Transverse colon (tissue), 4 donors: ENCODE measurements around the gene DGCR2. TPM values are rescaled to one million over a fixed set of nuclear protein-coding genes. Genes with fewer than 3 reads are reported as not detected.
"Not testable (repeated sequence)": the region's sequence is repeated elsewhere in the genome, so short reads cannot be mapped to it uniquely, and the experiment has no call there.

Experiments used
- DNase-seq: peaks from one replicate; pipeline ENCODE4 v3.0.0-alpha.2; 2019
- H3K27ac ChIP-seq, 4 donors: fragments of 200-600 bp; sonication (generic); 2 replicates each; pipeline ENCODE4 v1.5.1; 2016 to 2018; ENCODE audit warnings: inconsistent platforms in 4 of 4
- H3K27me3 ChIP-seq: fragments of 200-600 bp; sonication (generic); 2 replicates; pipeline ENCODE4 v1.5.1; 2017; ENCODE audit warnings: inconsistent platforms
- H3K36me3 ChIP-seq, 4 donors: fragments of 200-600 bp; sonication (generic); 2 replicates each; pipeline ENCODE4 v1.5.1; 2017 to 2019; ENCODE audit warnings: inconsistent platforms in 4 of 4
- H3K4me1 ChIP-seq, 4 donors: fragments of 200-600 bp; sonication (generic); 2 replicates each; pipeline ENCODE4 v1.5.1; 2017 to 2020; ENCODE audit warnings: inconsistent platforms in 4 of 4
- H3K4me3 ChIP-seq, 4 donors: fragments of 200-600 bp; sonication (generic); 1 replicate in 1 of 4; 2 replicates in 3 of 4; pipeline versions ENCODE4 v1.5.1 to v1.6.1; 2017 to 2019; ENCODE audit warnings: inconsistent platforms in 4 of 4
- H3K9me3 ChIP-seq, 2 donors: fragments of 200-600 bp; sonication (generic); 2 replicates each; pipeline ENCODE4 v1.5.1; 2017 to 2019; ENCODE audit warnings: inconsistent platforms in 2 of 2
- WGBS, 2 donors: methylation state at CpG; one replicate each; pipeline ENCODE4 v1.1.5; 2018; ENCODE audit warnings: low coverage in 1 of 2; 5-methylcytosine and 5-hydroxymethylcytosine counted together
- in situ Hi-C, 4 donors: fragments of 200-750 bp; cut with MboI; loops; one replicate each; pipeline versions ENCODE4 v1.15.0 to v1.15.1; 2017; ENCODE audit warnings: low sequenced_read_pairs in 3 of 4, low pct_ligation_motif_present in 1 of 4, low pct_unique_long_range_greater_than_20kb in 1 of 4
- intact Hi-C: fragments of 100-400 bp; cut with DNase I; formaldehyde crosslinking; loops from one replicate; pipeline ENCODE4 v1.15.1; 2023; ENCODE audit warnings: low total_unique reads
- total RNA-seq, 4 donors: library from RNA; depleted of rRNA; stranded (reverse); fragments of >200 nt; gene quantifications; one replicate each; pipeline ENCODE4 v1.1.0, GENCODE V29; 2016

Gene DGCR2
- total RNA-seq, 4 donors from 2014 or later: 71.6 to 106 (median 94.3) TPM

DNA sequence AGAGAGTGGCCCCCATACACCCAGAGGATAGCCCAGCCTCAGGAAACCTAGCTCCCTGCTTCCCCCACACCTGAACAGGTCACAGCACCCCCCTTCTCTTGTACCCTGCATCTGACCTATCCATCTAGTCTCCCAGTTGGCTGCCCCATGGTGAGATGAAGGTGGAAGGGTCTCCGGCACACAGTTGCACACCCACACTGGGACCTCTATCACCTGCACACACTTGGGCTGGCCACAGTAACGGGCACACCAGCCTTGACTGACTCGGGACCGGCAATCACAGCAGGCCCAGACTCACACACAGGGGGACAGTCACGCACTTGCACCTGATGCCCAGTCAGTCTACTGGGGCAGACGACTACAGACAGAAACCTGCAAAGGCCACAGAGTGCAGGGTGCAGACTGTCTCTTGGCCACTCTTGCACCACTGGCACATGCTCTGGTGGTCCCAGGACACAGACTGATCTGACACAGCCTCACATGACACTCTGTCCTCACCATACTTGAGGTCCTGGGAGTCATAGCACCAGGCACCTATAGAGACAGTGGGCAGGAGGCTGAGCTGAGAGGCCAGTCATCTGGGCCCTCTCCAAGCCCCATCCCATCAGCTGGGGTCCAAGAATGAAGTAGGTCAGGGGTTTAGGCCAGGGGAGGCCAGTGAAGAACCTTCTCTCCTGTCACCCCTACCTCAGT, 88.0 kb downstream of the DGCR2 start:
- H3K4me1 ChIP-seq, H3K9me3 ChIP-seq, DNase-seq, in situ Hi-C loops, H3K27ac ChIP-seq, intact Hi-C loops, H3K4me3 ChIP-seq, H3K36me3 ChIP-seq: not testable (repeated sequence)
- 84% methylated on average over 2 of the region's 6 CpGs; no CpG with 5 or more reads in 1 of the 2 donors for WGBS, 2 donors
- H3K27me3 ChIP-seq: peaks cover 14% of the 10 kb centered on the region

DNA sequence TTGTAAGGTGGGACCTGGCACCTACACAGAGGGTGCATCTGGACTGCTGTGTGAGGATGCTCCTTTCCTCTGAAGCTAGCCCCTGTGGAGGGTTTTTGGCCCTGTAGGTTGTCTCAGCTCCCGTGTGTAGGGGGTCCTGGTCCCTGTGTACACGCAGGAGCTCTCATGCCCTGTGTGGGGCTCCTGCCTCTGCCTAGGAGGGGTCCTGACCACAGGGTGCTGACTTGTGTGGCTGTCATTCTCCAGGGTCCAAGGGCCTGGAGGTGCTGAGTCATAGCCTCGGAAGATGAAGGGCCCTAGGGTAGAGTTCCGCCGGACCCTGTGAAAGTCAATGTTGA, 88.7 kb downstream of the DGCR2 start:
- H3K4me1 ChIP-seq, DNase-seq, intact Hi-C loops, in situ Hi-C loops, H3K36me3 ChIP-seq, H3K27ac ChIP-seq, H3K9me3 ChIP-seq, H3K4me3 ChIP-seq: not testable (repeated sequence)
- H3K27me3 ChIP-seq: peaks cover 21% of the 10 kb centered on the region
- WGBS, 2 donors: 40% methylated on average over 1 of the region's 5 CpGs; no CpG with 5 or more reads in 1 of the 2 donors

DNA sequence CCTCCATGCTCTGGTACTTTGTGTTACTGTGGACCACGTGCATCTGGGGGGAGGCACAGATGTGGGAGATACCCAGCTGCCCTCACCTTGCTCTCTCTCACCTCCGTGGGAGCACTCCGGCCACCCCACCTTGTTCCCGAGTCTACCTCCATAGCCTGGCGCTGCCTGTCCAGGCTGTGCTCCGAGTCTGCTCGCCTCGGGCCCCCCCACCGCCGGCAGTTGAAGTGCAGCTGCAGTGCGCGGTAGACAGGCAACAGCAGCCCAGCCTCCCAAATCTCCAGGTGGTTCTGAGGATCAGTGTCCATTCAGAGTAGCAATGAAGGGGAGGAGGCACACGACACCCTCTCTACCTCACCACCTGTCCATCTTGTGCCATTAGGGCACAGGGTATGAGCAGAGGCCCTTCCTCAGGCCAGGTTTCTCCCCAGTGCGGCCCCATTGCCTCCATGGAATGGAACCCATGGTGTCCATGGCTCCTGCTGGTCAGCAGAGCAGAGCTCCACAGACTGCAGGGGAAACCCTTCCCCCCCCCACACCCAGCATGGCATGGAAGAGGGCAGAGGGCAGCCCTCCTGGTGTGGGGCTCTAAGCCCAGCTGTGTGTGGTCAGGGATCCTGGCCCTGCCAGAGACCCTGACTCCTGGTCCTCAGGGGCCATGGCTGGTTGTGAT, 89.2 kb downstream of the DGCR2 start:
- H3K27ac ChIP-seq, H3K4me1 ChIP-seq, H3K36me3 ChIP-seq, H3K9me3 ChIP-seq, DNase-seq, intact Hi-C loops, in situ Hi-C loops, H3K4me3 ChIP-seq: not testable (repeated sequence)
- 78% methylated on average over 14 of the region's 14 CpGs; no CpG with 5 or more reads in 1 of the 2 donors for WGBS, 2 donors
- H3K27me3 ChIP-seq: peaks cover 25% of the 10 kb centered on the region

DNA sequence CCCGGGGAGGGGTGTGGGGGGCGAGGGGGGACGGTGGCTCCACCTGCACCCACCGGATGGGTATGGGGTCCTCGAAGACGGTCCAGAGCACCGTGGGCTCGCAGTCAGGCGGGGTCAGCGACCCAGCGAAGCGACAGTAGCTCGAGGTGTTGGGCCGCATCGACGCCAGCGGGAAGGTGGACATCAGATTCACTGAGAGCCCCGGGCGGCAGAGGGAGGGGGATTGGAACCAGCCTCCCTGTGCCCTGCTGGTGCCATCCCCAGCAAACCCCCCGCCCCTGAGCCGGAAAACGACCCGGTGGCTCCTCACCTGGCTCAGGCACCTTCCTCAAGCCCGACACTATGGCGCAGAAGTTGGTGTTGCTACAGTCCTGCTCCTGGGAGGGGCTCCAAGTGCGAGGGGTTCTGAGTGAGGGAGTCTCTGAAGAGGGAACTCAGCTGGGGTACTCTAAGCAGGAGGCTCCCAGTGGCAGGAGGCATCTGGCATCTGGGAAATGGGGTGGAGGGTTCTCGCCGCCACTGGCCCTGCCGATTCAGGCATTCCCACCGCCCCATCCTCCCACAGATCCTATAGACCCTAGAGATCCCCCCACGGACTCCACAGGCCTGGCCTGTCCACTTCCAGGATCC, 89.9 kb downstream of the DGCR2 start:
- H3K36me3 ChIP-seq, DNase-seq, intact Hi-C loops, in situ Hi-C loops, H3K4me1 ChIP-seq, H3K9me3 ChIP-seq, H3K4me3 ChIP-seq, H3K27ac ChIP-seq: not testable (repeated sequence)
- H3K27me3 ChIP-seq: peaks cover 30% of the 10 kb centered on the region
- 85% methylated on average over 5 of the region's 31 CpGs; no CpG with 5 or more reads in 1 of the 2 donors for WGBS, 2 donors

DNA sequence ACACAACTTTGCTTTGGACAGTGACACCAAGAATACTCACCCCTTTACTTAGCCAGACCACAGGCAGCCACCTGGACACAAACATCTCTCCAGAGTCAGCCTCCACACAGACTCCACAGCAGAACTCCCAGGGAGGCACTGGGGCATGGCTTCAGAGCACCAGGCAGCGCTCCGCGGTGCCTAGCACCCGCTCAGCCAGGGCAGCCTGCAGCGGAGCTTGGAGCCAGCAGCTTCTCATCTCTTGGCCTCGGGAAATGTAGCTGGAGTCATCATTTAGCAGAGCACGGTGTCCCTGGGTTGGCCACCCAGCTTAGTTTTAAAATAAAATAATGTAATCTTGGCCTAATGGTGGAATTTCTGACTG, 91.3 kb downstream of the DGCR2 start:
- peaks cover 33% of the 10 kb centered on the region for H3K27me3 ChIP-seq
- in situ Hi-C loops, intact Hi-C loops, DNase-seq, H3K36me3 ChIP-seq, H3K4me1 ChIP-seq, H3K9me3 ChIP-seq, H3K27ac ChIP-seq, H3K4me3 ChIP-seq: not testable (repeated sequence)
- 100% methylated on average over 3 of the region's 7 CpGs; no CpG with 5 or more reads in 1 of the 2 donors for WGBS, 2 donors

DNA sequence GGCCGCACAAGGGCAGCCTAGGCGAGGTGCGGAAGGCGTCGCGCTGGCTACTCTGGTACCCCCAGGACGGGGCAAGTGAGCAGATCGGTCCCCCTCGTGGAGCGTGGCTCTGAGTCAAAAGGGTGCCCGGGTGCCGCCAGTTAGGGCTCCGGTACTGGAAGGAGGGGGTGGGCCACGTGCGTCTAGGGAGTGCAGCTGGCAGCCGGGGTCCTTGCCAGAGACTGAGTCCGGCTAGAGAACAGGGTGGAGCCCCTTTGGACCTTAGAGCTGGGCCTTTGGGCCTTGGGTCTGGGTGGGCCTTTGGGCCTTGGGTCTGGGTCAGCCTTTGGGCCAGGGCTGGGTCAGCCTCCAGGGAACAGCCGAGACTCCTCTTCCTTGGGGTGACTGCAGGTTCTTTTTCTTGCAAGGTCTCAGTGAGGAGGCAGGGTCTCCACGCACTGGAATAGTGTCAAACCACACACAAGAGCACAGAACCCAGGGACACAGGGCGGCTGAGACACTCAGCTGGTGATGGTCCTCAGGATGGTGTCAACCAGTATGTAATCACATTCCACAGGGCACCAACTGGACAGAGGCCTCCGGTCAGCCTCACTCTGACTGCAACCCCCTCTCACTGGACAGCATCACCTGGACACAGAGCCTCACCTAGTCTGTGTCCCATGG, 91.9 kb downstream of the DGCR2 start:
- DNase-seq, H3K9me3 ChIP-seq, intact Hi-C loops, in situ Hi-C loops, H3K27ac ChIP-seq, H3K36me3 ChIP-seq, H3K4me3 ChIP-seq, H3K4me1 ChIP-seq: not testable (repeated sequence)
- peaks cover 33% of the 10 kb centered on the region for H3K27me3 ChIP-seq
- 49% methylated on average over 10 of the region's 21 CpGs; no CpG with 5 or more reads in 1 of the 2 donors for WGBS, 2 donors

DNA sequence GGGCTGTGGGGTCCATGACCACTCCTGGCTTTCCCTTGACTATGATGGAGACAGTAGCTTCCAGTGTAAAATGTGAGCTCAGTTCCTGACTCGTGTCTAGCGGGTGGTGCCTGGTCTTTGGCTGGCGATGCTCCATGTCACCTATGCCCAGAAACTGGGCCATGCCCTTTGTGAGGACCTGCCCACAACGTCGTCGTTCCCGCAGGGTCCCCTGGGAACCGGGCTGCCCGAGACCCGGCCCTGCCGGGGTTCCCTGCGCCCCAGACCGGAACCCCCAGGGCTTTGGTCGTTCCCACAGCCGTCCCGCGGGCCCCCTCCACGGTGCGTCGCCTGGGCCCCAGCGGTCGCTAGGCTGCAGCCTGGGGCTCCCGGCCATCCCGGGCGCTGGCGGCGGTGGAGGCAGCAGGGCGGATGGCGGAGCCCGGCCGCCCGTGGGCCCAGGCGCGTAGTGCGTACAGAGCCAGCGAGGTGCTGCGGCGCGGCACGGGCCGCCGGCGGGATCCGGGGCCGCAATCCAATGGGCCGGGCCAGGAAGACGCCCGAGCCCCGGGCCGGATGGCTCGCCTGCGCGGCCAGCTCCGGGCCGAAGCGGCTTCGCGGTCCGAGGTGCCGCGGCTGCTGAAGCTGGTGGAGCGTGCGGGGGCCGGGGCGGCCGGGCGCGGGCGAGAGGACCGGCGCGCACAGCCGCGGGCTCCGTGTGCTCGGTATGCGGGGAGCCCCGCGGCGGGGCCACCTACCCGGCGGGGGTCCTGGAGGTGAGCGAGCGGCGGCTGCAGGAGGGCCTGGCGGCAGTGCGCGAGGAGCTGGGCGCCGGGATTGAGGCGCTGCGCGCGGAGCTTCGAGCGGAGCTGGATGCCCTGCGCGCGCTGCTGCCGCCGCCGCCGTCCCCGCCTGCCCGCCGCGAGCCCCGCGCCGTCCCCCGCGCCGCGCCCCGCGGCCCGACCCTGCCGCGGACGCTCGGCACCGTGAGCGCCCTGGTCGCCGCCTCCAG, 92.8 kb downstream of the DGCR2 start:
- intact Hi-C loops, H3K4me1 ChIP-seq, in situ Hi-C loops, H3K36me3 ChIP-seq, H3K4me3 ChIP-seq, DNase-seq, H3K27ac ChIP-seq, H3K9me3 ChIP-seq: not testable (repeated sequence)
- 24% methylated on average over 38 of the region's 125 CpGs; no CpG with 5 or more reads in 1 of the 2 donors for WGBS, 2 donors
- H3K27me3 ChIP-seq: peaks cover 37% of the 10 kb centered on the region

DNA sequence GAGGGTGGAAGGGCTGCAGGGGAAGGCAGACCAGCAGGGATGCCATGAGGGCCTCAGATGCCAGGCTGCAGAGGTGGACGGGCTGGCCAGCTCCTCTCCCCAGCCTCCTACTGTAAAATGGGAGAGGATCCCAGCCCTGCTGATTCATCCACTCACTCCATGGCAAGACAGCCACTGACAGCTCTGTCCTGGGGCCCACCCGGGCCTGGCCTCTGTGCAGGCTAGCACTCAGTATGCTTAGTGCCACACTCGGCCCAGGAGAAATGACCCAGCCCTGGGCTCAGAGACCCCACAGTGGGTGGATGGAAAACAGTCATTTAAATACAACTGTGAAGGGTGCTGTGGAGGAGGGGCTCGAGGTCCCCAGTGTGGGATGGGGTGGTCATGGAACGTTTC, 94.2 kb downstream of the DGCR2 start:
- H3K27ac ChIP-seq, intact Hi-C loops, H3K9me3 ChIP-seq, H3K36me3 ChIP-seq, in situ Hi-C loops, H3K4me3 ChIP-seq, H3K4me1 ChIP-seq, DNase-seq: not testable (repeated sequence)
- peaks cover 40% of the 10 kb centered on the region for H3K27me3 ChIP-seq
- WGBS, 2 donors: 65% methylated on average over 3 of the region's 5 CpGs; no CpG with 5 or more reads in 1 of the 2 donors

DNA sequence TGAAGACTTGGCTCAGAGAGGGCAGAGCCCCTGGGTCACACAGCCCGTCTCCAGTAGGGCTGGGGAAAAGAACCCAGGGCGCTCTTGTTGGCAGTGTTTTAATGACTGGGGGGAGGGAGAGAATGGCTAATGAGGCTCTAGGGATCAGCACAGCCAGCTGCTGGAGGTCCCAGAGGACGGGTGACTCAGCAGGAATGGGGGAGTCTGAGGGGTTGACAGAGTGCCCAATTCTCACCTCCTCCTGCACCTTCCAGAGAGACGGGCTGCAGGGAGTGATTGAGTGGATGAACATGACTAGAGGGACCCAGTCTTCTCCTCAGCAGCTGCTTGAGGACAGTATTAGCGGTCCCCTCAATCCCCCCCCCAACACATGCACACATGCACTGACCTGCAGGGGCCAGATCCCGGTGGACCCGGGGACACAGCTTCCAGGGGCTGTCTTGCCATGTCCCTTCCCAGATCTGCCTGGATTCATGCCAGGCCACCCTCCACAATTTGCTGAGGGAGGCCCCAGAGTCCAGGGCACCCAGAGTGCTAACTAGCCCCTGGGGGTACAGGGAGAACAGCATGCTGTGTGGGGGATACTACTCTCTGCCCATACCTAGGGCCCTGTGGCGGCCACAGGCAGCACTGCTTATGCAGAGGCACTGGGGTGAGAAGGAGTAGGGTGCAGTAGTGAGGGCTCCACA, 94.7 kb downstream of the DGCR2 start:
- H3K4me1 ChIP-seq, DNase-seq, H3K9me3 ChIP-seq, H3K27ac ChIP-seq, in situ Hi-C loops, H3K36me3 ChIP-seq, intact Hi-C loops, H3K4me3 ChIP-seq: not testable (repeated sequence)
- WGBS, 2 donors: 33% methylated on average over 5 of the region's 8 CpGs; no CpG with 5 or more reads in 1 of the 2 donors
- peaks cover 43% of the 10 kb centered on the region for H3K27me3 ChIP-seq
